ENCODE measurements around the gene RAB18.

DNA sequence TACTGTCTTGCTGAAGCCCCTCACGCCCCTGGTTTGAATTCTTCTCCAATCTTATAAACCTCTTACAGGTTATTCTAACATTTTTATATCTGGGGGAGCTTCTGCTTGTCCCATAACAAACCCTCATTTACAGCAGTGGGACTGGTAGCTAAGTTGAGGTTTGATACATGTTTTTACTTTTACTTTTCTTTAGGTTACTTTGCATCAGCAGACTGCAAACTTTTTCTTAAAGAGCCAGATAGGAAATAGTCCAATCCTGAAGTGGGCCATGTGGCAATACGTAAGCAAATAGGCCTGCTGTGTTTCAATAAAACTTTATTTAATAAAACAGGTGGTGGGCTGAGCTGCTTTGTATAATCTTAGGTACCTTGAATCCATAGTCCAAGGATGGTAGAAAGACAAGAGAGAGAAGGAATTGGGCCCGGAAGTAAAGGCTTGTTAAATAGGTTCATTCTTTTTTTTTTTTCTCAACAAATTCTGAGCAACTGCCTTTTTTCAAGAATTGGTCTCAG is 27.3 kb downstream of the RAB18 start:
- TF ChIP-seq, protein P1, sequence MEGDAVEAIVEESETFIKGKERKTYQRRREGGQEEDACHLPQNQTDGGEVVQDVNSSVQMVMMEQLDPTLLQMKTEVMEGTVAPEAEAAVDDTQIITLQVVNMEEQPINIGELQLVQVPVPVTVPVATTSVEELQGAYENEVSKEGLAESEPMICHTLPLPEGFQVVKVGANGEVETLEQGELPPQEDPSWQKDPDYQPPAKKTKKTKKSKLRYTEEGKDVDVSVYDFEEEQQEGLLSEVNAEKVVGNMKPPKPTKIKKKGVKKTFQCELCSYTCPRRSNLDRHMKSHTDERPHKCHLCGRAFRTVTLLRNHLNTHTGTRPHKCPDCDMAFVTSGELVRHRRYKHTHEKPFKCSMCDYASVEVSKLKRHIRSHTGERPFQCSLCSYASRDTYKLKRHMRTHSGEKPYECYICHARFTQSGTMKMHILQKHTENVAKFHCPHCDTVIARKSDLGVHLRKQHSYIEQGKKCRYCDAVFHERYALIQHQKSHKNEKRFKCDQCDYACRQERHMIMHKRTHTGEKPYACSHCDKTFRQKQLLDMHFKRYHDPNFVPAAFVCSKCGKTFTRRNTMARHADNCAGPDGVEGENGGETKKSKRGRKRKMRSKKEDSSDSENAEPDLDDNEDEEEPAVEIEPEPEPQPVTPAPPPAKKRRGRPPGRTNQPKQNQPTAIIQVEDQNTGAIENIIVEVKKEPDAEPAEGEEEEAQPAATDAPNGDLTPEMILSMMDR (IDR thresholded peaks at IDR 0.05 in 8 of 11, conservative IDR thresholded peaks at IDR 0.05 in 3 of 11) = no peak
- TF ChIP-seq POLR2A (IDR thresholded peaks at IDR 0.05) (no peak), POLR2AphosphoS5 (IDR thresholded peaks at IDR 0.05) (no peak)

Data from spleen (tissue), 7 donors.